HG03439 (cell line): Measurements from ENCODE around the gene KRTAP10-7.

Experiments used
- ATAC-seq: cut with Tn5 transposase; IDR thresholded peaks from one replicate; pipeline ENCODE4 v1.9.1; 2021; ENCODE audit warnings: mild to moderate bottlenecking, moderate library complexity; ENCODE audit not compliant: unreplicated experiment

KRTAP10-7 gene

DNA sequence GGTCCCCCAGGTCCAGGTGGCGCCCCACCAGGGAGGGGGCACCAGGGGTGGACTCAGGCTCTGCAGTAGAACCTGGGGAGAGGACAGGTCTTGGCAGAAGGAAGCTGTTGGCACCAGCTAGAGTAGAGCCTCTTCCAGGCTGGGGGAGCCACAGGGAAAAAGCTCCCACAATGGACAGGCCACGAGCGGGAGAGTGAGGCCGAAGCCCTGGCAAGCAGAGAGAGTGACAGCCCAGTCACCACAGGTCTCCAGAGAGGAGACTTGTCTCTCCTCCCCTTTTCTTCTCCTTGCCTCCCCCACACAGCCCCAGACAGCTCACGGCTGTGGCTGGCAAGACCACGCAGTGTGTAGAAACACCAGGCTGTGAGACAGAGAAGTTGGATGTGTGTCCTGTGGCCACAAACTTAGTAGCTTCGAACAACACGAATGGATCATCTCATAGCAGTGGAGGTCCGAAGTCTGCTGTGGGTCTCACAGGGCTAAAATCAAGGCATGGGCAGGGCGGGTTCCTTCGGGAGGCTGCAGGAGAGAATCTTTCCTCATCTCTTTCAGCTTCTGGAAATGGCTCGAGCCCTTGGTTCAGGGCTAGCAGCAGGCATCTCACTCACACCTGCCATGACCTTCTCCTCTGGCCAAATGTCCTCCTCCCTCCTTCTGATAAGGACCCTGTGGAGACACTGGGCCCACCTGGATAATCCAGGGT, 50.7 kb downstream of the KRTAP10-7 start:
- no peak for ATAC-seq
